NCI-H2081 (cell line): ENCODE measurements around the gene ABHD8.
A peak's percentile ranks its signal among the peaks of the same experiment; 100 is the strongest.

Source experiments
- DNase-seq, 2 experiments: peaks; one replicate each; lab custom pipeline; 2025; lab: John Stamatoyannopoulos, UW

Gene ABHD8

GRCh38 chr19:17266026-17266425, 37.2 kb downstream of the ABHD8 start:
- DNase-seq: no peak

GRCh38 chr19:17264641-17264979, 38.6 kb downstream of the ABHD8 start, which contains the start of gene USHBP1:
Gene USHBP1, minus strand, starts transcription at chr19:17264745. Its CDS starts 446 bp downstream, at chr19:17264299.
- DNase-seq: no peak

GRCh38 chr19:17263712-17264640, 39.2 kb downstream of the ABHD8 start:
- DNase-seq: no peak

- no peak for DNase-seq
Observed at GRCh38 chr19:17262557-17262956, 40.7 kb downstream of the ABHD8 start.

- peak; percentile 65 to 74 for DNase-seq
Observed at GRCh38 chr19:17260842-17261325, 42.3 kb downstream of the ABHD8 start.

GRCh38 chr19:17259934-17260333, 43.3 kb downstream of the ABHD8 start:
- DNase-seq: no peak

- no peak for DNase-seq
Observed at GRCh38 chr19:17259118-17259780, 44.0 kb downstream of the ABHD8 start.

- no peak for DNase-seq
Observed at GRCh38 chr19:17256130-17256529, 47.1 kb downstream of the ABHD8 start.

- no peak for DNase-seq
Observed at GRCh38 chr19:17255150-17255621, 48.0 kb downstream of the ABHD8 start.

- DNase-seq: no peak
Observed at GRCh38 chr19:17254636-17255035, 48.6 kb downstream of the ABHD8 start.

- DNase-seq: no peak
Observed at GRCh38 chr19:17249887-17250548, 53.2 kb downstream of the ABHD8 start.

- no peak for DNase-seq
Observed at GRCh38 chr19:17248011-17248776, 55.0 kb downstream of the ABHD8 start.

GRCh38 chr19:17246681-17247425, 56.4 kb downstream of the ABHD8 start:
- peak in 1 of 2 experiments; percentile 37 for DNase-seq

GRCh38 chr19:17245535-17245984, 57.7 kb downstream of the ABHD8 start, which contains the start of gene NR2F6:
Gene NR2F6, minus strand, starts transcription at chr19:17245919. Its CDS starts 699 bp downstream, at chr19:17245220.
- DNase-seq: no peak

- no peak for DNase-seq
Observed at GRCh38 chr19:17244618-17245534, 58.3 kb downstream of the ABHD8 start.

- no peak for DNase-seq
Observed at GRCh38 chr19:17243830-17244617, 59.2 kb downstream of the ABHD8 start.

GRCh38 chr19:17243211-17243829, 59.9 kb downstream of the ABHD8 start:
- DNase-seq: no peak
